ENCODE data around the gene CEP164.

- no peak for TF ChIP-seq CTCF (IDR thresholded peaks at IDR 0.05)
- no peak for TF ChIP-seq CREM (CRISPR knock-in tag; IDR thresholded peaks at IDR 0.05)
- TF ChIP-seq ZNF138 (CRISPR knock-in tag; conservative IDR thresholded peaks at IDR 0.05) = no peak
- no peak for TF ChIP-seq IRF1 (CRISPR knock-in tag; IDR thresholded peaks at IDR 0.05)
- no peak for TF ChIP-seq ELF4 (CRISPR knock-in tag; IDR thresholded peaks at IDR 0.05; ENCODE audit: low read depth)
Measured at GRCh38 chr11:117313828-117314768, 13.6 kb upstream of the CEP164 start.
